ENCODE data around the gene NUDT2.

The NUDT2 gene

DNA sequence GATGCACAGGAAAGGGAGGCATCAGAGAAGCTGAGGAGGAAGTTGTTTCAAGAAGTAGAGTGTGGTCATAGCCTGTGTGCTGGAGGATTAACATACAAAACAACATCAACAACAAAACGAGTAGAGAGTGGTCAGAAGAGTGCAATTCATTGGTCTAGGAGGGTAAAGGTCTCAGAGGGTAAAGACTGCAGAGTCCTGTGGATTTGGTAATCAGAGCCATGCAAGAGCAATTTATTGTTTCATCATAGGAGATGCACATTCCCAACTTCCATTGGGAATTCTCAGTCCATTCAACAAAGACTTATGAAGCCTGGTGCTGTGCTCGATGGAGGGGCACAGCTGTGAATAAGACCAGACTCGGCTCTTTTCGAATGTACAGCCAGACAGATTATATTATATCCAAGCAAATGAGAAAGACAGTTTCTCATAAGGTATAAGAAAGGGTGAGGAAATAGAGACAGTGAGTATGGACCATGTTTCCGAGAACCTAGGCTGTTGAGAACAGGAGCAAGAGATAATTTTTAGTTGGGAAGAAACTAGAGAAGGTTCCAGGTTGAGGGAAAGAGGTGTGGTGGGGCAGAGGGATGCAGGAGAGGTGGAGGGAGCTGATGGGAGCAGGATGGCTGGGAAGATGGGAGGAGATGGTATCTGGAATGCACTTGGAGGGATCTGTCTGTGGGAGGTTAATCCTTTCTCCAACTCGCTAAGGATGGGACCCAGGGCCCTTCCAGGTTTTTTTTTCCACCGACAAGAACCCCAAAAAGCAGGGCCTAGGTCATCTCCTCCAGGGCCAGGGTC is 55.2 kb downstream of the NUDT2 start:
- TF ChIP-seq, protein P1, sequence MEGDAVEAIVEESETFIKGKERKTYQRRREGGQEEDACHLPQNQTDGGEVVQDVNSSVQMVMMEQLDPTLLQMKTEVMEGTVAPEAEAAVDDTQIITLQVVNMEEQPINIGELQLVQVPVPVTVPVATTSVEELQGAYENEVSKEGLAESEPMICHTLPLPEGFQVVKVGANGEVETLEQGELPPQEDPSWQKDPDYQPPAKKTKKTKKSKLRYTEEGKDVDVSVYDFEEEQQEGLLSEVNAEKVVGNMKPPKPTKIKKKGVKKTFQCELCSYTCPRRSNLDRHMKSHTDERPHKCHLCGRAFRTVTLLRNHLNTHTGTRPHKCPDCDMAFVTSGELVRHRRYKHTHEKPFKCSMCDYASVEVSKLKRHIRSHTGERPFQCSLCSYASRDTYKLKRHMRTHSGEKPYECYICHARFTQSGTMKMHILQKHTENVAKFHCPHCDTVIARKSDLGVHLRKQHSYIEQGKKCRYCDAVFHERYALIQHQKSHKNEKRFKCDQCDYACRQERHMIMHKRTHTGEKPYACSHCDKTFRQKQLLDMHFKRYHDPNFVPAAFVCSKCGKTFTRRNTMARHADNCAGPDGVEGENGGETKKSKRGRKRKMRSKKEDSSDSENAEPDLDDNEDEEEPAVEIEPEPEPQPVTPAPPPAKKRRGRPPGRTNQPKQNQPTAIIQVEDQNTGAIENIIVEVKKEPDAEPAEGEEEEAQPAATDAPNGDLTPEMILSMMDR (conservative IDR thresholded peaks at IDR 0.05; ENCODE audit: low read depth), result no peak
- no peak overlapping the region for H3K27ac ChIP-seq
- CTCF ChIA-PET, result no interaction called here
- no peak for DNase-seq (ENCODE audit: low spot score)
- POLR2A ChIA-PET (ENCODE audit: low non-redundant PET), result no interaction called here

DNA sequence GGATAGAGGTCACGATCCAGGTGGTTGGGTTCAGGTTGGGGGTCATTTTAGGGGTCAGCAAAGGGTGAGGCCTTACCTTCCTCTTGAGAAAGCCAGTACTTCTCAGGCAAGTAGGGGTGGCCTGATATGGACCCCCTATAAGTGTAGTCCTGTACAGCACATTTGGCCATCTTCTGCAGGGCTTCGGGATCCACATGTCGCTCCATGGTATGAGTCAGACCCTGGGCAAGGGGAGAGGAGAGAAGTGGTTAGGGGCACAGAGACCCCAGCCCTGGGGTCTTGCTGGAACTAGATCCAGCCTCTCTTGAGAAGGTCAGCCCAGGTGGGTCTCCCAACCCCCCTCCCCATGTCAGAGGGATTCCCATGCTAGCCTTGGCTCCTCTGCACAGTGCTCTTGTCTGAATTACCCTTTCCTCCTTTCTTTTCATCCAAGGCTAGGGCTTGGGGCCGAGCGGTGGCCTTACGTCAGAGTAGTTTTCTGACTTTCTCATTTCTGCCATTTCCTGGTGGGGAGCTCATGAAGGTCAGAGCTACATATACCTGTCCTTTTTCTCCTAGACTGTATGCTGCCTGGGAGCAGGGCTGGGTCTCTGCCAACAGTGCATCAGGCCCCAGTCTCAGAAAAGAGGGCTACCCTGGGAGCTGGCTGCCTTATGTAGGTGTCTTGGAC is 56.3 kb downstream of the NUDT2 start:
- TF ChIP-seq, protein P1 (conservative IDR thresholded peaks at IDR 0.05; ENCODE audit: low read depth), result no peak
- DNase-seq (ENCODE audit: low spot score), result no peak
- ChIA-PET CTCF (no interaction called here), POLR2A (ENCODE audit: low non-redundant PET) (no interaction called here)
- no peak overlapping the region for H3K27ac ChIP-seq

GRCh38 chr9:34386656-34387055 is 57.3 kb downstream of the NUDT2 start:
- TF ChIP-seq, protein P1 (conservative IDR thresholded peaks at IDR 0.05; ENCODE audit: low read depth), result no peak
- CTCF ChIA-PET, result no interaction called here

DNA sequence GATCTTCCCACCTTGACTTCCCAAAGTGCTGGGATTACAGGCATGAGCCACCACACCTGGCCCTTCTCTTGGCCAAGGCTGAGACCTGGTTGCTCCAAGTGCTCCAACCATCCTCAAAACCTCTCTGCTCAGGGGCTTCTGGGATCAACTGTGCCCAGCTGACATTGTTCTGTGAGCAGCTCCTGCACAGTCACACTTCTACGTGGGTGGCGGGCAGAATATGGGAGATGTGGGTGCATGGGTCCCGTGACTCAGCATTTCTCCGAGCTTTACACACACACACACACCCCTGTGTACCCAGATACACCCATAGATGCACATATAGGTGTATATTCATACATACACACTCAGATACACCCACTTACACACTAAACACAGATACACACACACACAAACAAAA is 57.9 kb downstream of the NUDT2 start:
- no peak overlapping the region for H3K27ac ChIP-seq
- POLR2A ChIA-PET (ENCODE audit: low non-redundant PET), result no interaction called here
- CTCF ChIA-PET, result interaction anchor here (0.7 kb wide), 1 partner anchor 17 kb away, joined by 5 read pairs; no protein-coding TSS in a partner anchor
- TF ChIP-seq, protein P1 (conservative IDR thresholded peaks at IDR 0.05; ENCODE audit: low read depth), result no peak
- DNase-seq (ENCODE audit: low spot score), result no peak

More at GRCh38 chr9:34386656-34387055, 57.3 kb downstream of the NUDT2 start:
- H3K27ac ChIP-seq, result no peak overlapping the region
- POLR2A ChIA-PET (ENCODE audit: low non-redundant PET), result interaction anchor here (0.6 kb wide), 1 partner anchor 17 kb away, joined by 11 read pairs; no protein-coding TSS in a partner anchor
- no peak for DNase-seq (ENCODE audit: low spot score)

DNA sequence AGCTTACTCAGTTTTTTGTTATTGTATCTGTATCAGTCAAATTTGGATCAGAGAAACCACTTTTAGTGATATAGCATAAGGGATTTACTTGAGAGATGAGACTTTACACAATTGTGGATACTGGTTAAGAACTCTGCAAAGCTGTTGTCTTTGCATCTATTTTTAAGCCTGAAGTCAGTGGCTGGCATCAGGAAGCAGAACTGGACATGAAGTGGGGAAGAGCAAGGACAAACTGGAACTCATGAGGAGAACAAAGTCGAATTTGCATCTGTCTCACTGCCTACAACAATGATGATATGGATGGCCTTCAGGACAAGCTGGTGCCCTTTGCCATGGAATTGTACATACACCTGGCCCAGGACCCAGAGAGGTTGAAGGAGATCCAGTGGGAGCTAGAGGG is 63.1 kb downstream of the NUDT2 start:
- CTCF ChIA-PET, result interaction anchor here (0.6 kb wide), 1 partner anchor 60 kb away, joined by 3 read pairs; no protein-coding TSS in a partner anchor
- DNase-seq (ENCODE audit: low spot score), result no peak
- POLR2A ChIA-PET (ENCODE audit: low non-redundant PET), result no interaction called here
- TF ChIP-seq, protein P1 (conservative IDR thresholded peaks at IDR 0.05; ENCODE audit: low read depth), result no peak
- no peak overlapping the region for H3K27ac ChIP-seq
